GM21367 (cell line): ENCODE measurements around the gene DLX4.

ENCODE experiments used
- ATAC-seq: cut with Tn5 transposase; IDR thresholded peaks from one replicate; pipeline ENCODE4 v1.9.1; 2021; ENCODE audit not compliant: unreplicated experiment

The DLX4 gene

GRCh38 chr17:49968405-49969133 is 421 bp upstream of the DLX4 start:
- no peak for ATAC-seq

GRCh38 chr17:49969795-49970389 is 902 bp downstream of the DLX4 start:
- no peak for ATAC-seq

DNA sequence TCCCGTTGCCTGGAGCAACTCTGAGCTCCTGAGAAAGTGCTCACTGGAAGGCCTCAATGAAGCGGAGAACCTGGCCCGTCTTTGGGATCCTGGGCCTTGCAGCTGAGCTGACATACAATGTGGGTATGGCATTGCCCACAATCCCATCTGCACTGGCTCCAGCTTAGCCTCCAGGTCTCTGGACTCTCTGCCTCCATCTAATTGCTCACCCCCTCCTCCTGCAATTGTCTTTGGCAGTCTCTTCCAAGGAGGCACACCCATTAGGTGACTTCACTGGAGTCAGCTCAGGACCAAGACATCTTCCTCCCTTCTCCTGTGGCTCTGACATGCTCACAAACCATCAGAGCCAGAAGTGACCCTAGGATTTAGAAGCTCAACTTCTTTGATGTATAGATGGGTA is 1.5 kb downstream of the DLX4 start:
- ATAC-seq: no peak

GRCh38 chr17:49971199-49971847 is 2.3 kb downstream of the DLX4 start:
- ATAC-seq: no peak

- ATAC-seq: no peak
Measured at GRCh38 chr17:49971848-49972485, 3.0 kb downstream of the DLX4 start.

- no peak for ATAC-seq
Measured at GRCh38 chr17:49972486-49973270, 3.7 kb downstream of the DLX4 start.

- ATAC-seq: no peak
Measured at GRCh38 chr17:49973271-49973615, 4.3 kb downstream of the DLX4 start.

- ATAC-seq: no peak
Measured at GRCh38 chr17:49975531-49975930, 6.5 kb downstream of the DLX4 start.

DNA sequence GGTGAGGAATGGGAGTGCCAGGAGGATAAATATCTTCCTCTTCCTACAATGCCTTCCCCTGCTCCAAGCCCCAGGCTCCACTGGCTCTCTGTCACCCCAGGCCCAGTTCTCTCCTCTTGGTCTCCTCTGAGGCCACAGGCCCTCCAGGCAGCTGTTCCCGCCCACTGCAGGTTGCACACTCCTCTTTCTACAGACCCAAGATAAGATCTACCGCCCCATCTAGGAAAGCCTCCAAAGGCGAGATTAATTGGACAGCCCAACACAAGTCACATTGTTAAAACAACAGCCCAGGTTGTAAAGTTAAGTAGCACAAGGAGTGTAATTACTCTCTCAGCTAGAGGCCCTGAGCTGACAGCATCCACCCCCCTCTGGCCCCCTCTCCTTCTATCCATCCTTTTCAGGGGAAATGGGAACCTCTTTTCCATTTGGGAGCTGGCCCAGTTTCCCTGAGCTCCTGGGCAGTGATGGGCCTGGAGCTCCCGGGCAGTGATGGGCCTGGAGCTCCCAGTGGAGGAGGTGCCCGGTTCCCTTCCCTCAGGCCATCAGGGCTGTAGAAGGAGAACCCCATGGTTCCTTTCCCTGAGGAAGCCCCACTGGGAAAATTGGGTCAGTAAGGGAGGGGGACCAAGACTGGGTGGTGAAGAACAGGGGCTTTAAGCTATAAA is 7.3 kb downstream of the DLX4 start:
- no peak for ATAC-seq

DNA sequence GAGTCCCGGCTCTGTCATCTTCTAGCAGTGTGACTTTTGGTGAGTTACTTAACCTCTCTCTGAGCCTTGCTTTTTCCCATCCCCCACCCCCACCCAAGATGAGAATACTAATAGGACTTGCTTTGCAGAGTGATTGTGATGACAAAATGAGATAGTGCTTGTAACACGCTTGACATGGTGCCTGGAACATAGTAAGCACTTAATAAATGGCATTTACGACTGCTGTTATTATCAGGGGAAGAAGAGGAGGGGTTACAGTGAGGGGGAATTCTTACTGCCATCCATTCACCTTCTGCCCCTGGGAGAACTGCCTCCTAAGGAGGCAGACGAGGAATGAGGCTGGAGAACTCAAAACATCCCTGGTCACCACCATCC is 7.8 kb downstream of the DLX4 start:
- no peak for ATAC-seq

- ATAC-seq: no peak
Measured at GRCh38 chr17:49977463-49978389, 8.7 kb downstream of the DLX4 start.

DNA sequence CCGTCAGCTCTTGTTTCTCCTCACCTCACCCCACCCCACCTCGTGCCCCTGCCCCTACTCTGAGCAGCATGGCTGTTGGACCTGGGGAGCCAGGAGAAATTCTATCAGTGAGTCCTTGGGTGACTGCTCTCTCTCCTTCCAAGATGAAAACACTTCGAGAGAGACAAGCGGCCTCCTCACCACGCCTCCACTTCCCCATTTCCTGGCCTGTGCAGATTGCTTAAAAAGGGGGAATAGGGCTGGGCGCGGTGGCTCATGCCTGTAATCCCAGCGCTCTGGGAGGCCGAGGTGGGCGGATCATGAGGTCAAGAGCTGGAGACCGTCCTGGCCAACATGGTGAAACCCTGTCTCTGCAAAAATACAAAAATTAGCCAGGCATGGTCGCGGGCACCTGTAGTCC is 9.5 kb downstream of the DLX4 start:
- ATAC-seq: no peak

- no peak for ATAC-seq
Measured at GRCh38 chr17:49979748-49980479, 10.9 kb downstream of the DLX4 start.

GRCh38 chr17:49980703-49981197 is 11.8 kb downstream of the DLX4 start:
- ATAC-seq: no peak

- no peak for ATAC-seq
Measured at GRCh38 chr17:49984283-49984682, 15.3 kb downstream of the DLX4 start.

DNA sequence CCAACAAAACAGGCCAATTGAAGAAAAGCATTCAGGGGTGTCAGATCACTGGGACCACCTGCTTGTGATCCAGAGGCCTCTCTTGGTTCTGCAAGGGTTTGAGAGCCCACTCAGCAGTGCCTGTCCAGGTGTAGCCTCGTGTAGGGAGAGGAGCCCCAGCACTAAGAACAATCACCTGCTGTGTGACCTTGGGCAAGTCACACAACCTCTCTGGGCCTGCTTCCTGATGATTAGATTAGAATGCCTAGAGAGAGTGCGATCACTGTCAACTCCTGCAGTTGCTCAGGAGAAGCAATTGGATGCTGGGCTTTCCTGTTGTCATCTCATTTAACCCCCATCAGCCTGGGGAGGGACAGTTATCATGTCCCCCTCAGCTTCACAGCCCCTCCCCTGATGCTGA is 15.8 kb downstream of the DLX4 start:
- ATAC-seq: no peak

GRCh38 chr17:49985310-49985990 is 16.5 kb downstream of the DLX4 start:
- no peak for ATAC-seq
